ACC112 (cell line): Measurements from ENCODE around the gene MBP.
"Not testable (repeated sequence)": the region's sequence is repeated elsewhere in the genome, so short reads cannot be mapped to it uniquely, and the experiment has no call there.

Experiments
- H2AFZ ChIP-seq: fragments of 200-600 bp; sonication (generic); one replicate; pipeline ENCODE4 v1.6.0; 2017; ENCODE audit warnings: antibody characterized with exemption, low read length; ENCODE audit not compliant: unreplicated experiment
- H3K27ac ChIP-seq: fragments of 200-600 bp; sonication (generic); 2 replicates; pipeline ENCODE4 v1.5.1; 2014; ENCODE audit warnings: low read depth, mild to moderate bottlenecking, antibody characterized with exemption, low read length, moderate library complexity
- H3K27me3 ChIP-seq: fragments of 200-600 bp; sonication (generic); 2 replicates; pipeline ENCODE4 v1.6.1; 2014; ENCODE audit warnings: mild to moderate bottlenecking, antibody characterized with exemption, low read length, moderate library complexity, mixed read lengths; ENCODE audit not compliant: insufficient read depth
- H3K36me3 ChIP-seq: fragments of 200-600 bp; sonication (generic); 2 replicates; pipeline ENCODE4 v1.6.1; 2016; ENCODE audit warnings: mild to moderate bottlenecking, antibody characterized with exemption, low read length, moderate library complexity, mixed read lengths; ENCODE audit not compliant: insufficient read depth
- H3K4me1 ChIP-seq: fragments of 200-600 bp; sonication (generic); one replicate; pipeline ENCODE4 v1.6.1; 2016; ENCODE audit warnings: low read length, mixed read lengths; ENCODE audit not compliant: insufficient read depth, unreplicated experiment, control insufficient read depth
- H3K4me3 ChIP-seq: fragments of 200-600 bp; sonication (generic); 2 replicates; pipeline ENCODE4 v1.5.1; 2014; ENCODE audit warnings: mild to moderate bottlenecking, low read depth, low read length
- H3K79me2 ChIP-seq: fragments of 200-600 bp; sonication (generic); one replicate; pipeline ENCODE4 v1.6.0; 2016; ENCODE audit warnings: low read length; ENCODE audit not compliant: control insufficient read depth, unreplicated experiment, insufficient read depth

Gene MBP

DNA sequence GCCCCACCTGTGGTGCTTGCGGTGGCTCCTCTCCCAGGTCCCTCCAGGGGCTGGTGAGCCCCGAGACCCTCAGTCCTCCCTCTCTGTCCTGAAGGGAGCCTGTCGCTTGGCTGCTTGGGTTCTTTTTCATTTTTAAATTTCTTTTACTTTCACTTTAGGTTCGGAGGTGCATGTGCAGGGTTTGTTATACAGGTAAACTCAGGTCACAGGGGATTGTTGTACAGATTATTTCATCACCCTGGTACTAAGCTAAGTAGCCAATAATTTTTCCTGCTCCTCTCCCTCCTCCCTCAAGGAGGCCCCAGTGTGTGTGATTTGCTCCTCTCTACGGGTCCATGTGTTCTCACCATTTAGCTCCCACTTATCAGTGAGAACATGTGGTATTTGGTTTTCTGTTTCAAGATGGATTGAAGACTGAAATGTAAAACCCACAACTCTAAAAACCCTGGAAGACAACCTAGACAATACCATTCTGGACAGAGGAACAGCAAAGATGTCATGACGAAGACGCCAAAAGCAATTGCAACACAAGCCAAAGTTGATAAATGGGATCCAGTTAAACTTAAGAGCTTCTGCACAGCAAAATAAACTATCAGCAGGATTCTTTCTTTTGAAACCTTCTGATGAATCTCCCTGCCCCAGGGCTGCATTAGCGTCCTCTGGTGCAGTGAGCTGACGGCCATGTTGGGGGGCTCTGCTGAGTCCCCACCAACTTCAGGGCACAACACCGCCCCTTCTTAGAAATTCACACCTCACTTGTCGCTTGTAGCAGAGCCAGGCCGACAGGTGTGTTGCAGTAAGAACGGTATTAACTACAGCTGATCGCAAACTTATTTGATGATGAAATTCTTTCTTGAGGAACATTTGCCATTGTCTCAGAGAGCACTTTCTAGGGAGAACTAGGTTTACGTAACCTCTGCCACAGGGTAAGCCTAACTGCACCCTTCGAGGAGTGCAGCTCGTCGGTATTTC, 174.9 kb downstream of the MBP start:
- H3K4me3 ChIP-seq: no peak overlapping the region
- H3K79me2 ChIP-seq: no peaks in the 10 kb centered on the region
- H2AFZ ChIP-seq: no peak overlapping the region
- H3K36me3 ChIP-seq: 0 out of 2 replicates have a peak, but pooled peaks cover 2% of the 10 kb centered on the region
- H3K4me1 ChIP-seq: no peaks in the 10 kb centered on the region
- no peak overlapping the region for H3K27ac ChIP-seq
- no peaks in the 10 kb centered on the region for H3K27me3 ChIP-seq

DNA sequence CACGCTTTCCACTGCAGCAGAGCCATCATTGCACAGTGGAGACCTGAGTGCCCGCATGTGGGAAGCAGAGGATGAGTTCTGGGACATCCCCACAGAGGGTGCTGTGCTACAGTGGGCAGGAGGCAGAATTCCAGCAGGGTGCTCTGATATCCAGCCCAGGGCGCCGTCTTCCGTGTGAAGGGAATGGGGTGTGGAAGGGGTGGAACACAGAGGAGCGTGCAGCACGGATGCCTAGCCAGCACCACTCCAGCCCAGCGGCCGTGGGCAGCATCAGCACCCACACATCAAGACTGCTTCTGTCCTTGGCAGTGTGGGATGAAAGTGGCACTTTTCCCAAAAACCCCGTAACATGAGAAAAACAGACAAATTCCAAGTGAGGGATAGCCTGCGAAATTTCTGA, 175.9 kb downstream of the MBP start:
- Histone ChIP-seq H3K4me3 (no peak overlapping the region), H2AFZ (no peak overlapping the region), H3K79me2 (no peaks in the 10 kb centered on the region), H3K27ac (no peak overlapping the region), H3K27me3 (no peaks in the 10 kb centered on the region), H3K4me1 (no peaks in the 10 kb centered on the region), H3K36me3 (no peaks in the 10 kb centered on the region)

DNA sequence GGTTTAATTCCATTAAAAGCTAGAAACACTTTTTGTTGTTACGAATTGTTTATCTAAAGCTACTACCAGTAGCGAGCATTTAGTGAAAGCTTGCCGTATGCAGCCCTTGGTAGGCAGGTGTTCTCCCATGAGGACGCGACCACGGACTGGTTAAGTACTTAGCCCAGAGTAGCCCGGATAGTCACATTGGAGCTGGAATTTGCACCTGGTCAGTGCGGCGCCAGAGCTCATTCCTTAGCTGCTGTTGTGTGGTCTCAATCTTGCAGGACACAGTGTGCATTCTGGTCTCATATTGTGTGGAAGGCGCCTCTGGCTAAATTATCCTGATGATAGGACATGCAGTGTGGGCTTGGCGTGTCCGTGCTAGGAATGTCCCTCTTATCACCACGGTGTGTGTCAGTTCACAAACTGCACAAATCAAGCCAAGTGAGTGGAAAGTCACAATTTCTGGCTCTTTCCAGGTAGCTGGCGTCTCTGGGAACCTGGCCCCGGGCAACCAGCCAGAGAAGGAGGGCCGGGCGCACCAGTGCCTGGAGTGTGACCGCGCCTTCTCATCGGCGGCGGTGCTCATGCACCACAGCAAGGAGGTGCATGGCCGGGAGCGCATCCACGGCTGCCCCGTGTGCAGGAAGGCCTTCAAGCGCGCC, 176.9 kb downstream of the MBP start:
- Histone ChIP-seq H2AFZ (no peak overlapping the region), H3K4me1 (no peaks in the 10 kb centered on the region), H3K27ac (no peak overlapping the region), H3K79me2 (no peaks in the 10 kb centered on the region), H3K27me3 (no peaks in the 10 kb centered on the region), H3K4me3 (no peak overlapping the region), H3K36me3 (no peaks in the 10 kb centered on the region)

DNA sequence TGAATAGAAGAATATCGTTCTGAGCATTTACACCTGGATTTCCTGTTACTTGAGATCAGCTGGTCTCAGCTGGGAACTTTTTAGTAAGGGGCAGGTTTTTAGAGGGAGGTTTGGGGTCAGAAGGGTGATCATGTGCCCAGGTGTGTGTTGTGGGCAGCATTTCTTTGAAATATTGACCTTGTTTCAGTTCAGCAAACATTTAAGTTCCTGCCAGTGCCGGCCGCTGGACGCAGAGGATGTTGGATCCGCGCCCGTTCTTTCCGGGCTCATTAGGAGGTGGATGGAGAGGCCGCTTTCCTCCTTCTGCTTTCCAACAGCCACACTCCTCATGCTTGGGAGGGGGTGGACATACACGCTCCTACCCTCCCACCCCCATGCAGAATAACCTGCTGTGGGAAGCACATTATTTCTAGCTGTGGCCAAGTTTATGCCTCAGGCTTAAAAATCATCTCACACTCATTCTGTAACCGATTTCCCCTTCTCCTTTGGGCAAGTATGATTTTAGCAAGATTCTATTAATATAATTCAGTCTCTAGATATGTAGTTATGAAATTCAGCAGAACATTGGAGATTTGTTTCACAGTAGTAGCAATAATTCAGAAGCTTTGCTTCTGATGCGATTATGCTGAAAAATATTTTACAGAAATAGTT, 178.9 kb downstream of the MBP start:
- no peak overlapping the region for H2AFZ ChIP-seq
- 0 out of 2 replicates have a peak, but pooled peaks cover under 1% of the 10 kb centered on the region for H3K36me3 ChIP-seq
- no peaks in the 10 kb centered on the region for H3K79me2 ChIP-seq
- no peaks in the 10 kb centered on the region for H3K4me1 ChIP-seq
- H3K27me3 ChIP-seq: no peaks in the 10 kb centered on the region
- no peak overlapping the region for H3K4me3 ChIP-seq
- H3K27ac ChIP-seq: no peak overlapping the region

DNA sequence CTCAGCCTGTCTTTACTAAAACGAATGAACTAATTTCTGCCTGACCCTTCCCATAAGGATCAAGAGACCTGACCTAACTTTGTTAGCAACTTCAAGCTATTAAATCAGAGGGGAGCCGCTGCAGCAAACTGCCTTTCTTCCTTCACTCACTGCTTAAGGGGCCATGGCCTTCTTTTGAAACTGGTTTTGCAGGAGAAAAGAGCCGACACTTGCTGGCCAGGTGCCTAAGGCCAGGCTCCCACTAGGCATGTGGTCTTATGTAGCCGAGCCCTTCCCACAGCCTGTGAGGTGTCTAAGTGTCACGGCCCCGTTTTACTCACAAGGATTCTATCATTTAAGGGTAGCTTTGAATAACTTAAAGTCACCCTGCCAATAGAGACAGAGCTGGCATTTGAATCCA, 179.4 kb downstream of the MBP start:
- no peaks in the 10 kb centered on the region for H3K4me1 ChIP-seq
- H3K27ac ChIP-seq: no peak overlapping the region
- no peak overlapping the region for H2AFZ ChIP-seq
- no peaks in the 10 kb centered on the region for H3K79me2 ChIP-seq
- no peaks in the 10 kb centered on the region for H3K27me3 ChIP-seq
- no peak overlapping the region for H3K4me3 ChIP-seq
- H3K36me3 ChIP-seq: 0 out of 2 replicates have a peak, but pooled peaks cover 6% of the 10 kb centered on the region

DNA sequence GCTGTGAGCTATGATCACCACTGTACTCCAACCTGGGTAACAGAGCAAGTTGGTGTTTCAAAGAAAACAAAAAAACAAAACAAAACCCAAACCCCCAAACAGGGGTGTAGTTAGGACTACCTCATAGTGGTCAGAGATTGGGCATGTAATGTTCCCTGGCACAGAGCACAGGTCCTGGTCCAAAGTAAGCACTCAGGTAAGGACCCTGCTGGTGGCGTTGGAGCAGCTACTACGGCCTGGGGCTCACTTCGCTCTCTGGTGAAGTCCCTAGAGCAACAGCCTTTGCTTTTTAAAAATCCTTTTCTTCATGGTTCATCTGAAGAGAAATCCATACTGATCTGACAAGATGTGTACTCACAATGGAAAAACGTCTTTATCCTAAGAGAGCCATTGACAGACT, 179.8 kb downstream of the MBP start:
- Histone ChIP-seq H3K27ac (no peak overlapping the region), H3K79me2 (no peaks in the 10 kb centered on the region), H3K4me1 (no peaks in the 10 kb centered on the region), H3K36me3 (peaks cover 9% of the 10 kb centered on the region; the same call in 1 of the 2 replicates), H3K27me3 (no peaks in the 10 kb centered on the region), H3K4me3 (no peak overlapping the region), H2AFZ (no peak overlapping the region)

DNA sequence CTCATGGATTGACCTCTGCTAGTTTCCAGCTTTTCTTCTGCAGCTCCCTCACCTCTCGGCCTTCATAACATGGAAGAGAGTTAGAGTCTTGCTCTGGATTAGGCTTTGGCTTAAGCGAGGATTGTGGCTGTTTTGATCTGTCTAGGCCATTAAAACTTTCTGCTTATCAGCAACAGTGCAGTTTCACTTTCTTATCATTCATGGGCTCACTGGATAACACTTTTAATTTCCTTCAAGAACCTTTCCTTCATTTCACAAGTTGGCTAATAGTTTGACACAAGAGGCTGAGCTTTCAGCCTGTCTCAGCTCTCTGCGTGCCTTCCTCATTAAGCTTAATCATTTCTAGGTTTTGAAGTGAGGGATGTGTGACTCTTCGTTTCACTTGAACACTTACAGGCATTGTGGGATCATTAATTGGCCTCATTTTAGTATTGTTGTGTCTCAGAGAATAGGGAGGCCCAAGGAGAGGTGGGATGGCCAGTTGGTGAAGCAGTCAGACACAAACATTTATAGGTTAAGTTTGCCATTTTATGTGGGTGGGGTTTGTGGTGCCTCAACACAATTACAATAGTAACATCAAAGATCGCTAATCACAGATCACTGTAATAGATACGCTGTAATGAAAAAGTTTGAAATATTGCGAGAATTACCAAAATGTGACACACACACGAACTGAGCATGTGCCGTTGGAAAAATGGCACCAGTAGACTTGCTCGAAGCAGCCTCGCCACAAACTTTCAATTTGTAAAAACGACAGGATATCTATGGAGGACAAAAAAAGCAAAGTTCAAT, 180.9 kb downstream of the MBP start:
- H3K4me3 ChIP-seq: no peak overlapping the region
- peaks cover 9% of the 10 kb centered on the region; the same call in 1 of the 2 replicates for H3K36me3 ChIP-seq
- no peaks in the 10 kb centered on the region for H3K27me3 ChIP-seq
- no peaks in the 10 kb centered on the region for H3K79me2 ChIP-seq
- H2AFZ ChIP-seq: no peak overlapping the region
- no peaks in the 10 kb centered on the region for H3K4me1 ChIP-seq
- H3K27ac ChIP-seq: no peak overlapping the region

DNA sequence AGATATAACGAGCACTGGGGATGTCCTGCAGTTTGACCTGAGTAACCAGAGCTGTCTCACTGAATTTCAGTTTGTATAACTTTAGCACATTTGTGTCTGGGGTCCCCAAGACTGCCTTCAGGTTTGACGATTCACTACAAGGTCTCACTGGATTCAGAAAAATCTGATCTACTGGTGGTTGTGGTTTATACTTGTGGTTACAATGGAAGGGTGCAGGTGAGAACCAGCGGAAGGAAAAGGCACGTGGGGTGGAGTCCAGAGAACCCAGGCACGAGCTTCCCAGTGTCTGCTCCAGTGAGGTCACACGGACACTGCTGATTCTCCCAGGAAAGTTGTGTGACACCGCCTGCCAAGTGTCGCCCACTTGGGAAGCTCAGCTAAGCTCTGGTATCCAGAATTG, 184.2 kb downstream of the MBP start:
- peaks cover 9% of the 10 kb centered on the region; the same call in 1 of the 2 replicates for H3K36me3 ChIP-seq
- no peak overlapping the region for H3K4me3 ChIP-seq
- no peaks in the 10 kb centered on the region for H3K79me2 ChIP-seq
- H3K27ac ChIP-seq: no peak overlapping the region
- H3K4me1 ChIP-seq: no peaks in the 10 kb centered on the region
- H2AFZ ChIP-seq: no peak overlapping the region
- H3K27me3 ChIP-seq: no peaks in the 10 kb centered on the region

DNA sequence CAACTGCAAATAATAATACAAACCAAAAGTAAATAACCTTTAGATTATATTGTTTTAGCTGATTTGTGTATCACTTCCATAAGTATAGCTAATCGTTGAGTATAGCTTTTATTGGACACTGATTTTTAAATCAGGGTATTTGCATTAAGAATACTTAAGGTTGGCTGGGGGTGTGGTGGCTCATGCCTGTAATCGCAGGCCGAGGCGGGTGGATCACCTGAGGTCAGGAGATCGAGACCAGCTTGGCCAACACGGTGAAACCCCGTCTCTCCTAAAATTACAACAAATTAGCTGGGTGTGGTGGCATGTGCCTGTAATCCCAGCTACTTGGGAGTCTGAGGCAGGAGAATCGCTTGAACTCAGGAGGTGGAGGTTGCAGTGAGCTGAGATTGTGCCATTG, 188.2 kb downstream of the MBP start:
- H3K27me3 ChIP-seq, H3K79me2 ChIP-seq, H3K4me3 ChIP-seq, H3K36me3 ChIP-seq, H3K4me1 ChIP-seq, H2AFZ ChIP-seq, H3K27ac ChIP-seq: not testable (repeated sequence)
